HepG2 (cell line): Measurements from ENCODE around the gene CCDC142. TPM values are rescaled to one million over a fixed set of nuclear protein-coding genes. Genes with fewer than 3 reads are reported as not detected.

ENCODE experiments used
- ARID2 ChIP-seq: sonication (generic); formaldehyde crosslinking; IDR thresholded peaks from 2 replicates; pipeline ENCODE4 v1.8.1; 2022; ENCODE audit warnings: mild to moderate bottlenecking, missing genetic modification reagents, borderline replicate concordance
- CEBPG ChIP-seq: IDR thresholded peaks from 2 replicates; pipeline ENCODE4 v1.6.1; 2016
- ERF ChIP-seq: IDR thresholded peaks from 2 replicates; pipeline ENCODE4 v1.6.1; 2018; ENCODE audit warnings: missing biosample characterization, missing genetic modification reagents
- FOSL2 ChIP-seq: sonication (generic); formaldehyde crosslinking; IDR thresholded peaks from 2 replicates; pipeline ENCODE4 v1.4.0; 2020; ENCODE audit warnings: missing genetic modification reagents
- HOXA5 ChIP-seq: sonication (generic); formaldehyde crosslinking; IDR thresholded peaks from 2 replicates; pipeline ENCODE4 v1.4.0; 2020; ENCODE audit warnings: missing genetic modification reagents
- KLF11 ChIP-seq: IDR thresholded peaks from 2 replicates; pipeline ENCODE4 v1.6.1; 2016; ENCODE audit warnings: missing compliant biosample characterization
- RFX3 ChIP-seq: IDR thresholded peaks from 2 replicates; pipeline ENCODE4 v1.6.1; 2016; ENCODE audit warnings: missing biosample characterization, missing genetic modification reagents
- RFX5 ChIP-seq: IDR thresholded peaks from 2 replicates; pipeline ENCODE4 v1.6.1; 2011; ENCODE audit warnings: low read depth, low read length, improper control_type of control experiment
- SETDB1 ChIP-seq: sonication (generic); formaldehyde crosslinking; IDR thresholded peaks from 2 replicates; pipeline ENCODE4 v1.5.1; 2020; ENCODE audit warnings: missing genetic modification reagents, mild to moderate bottlenecking, borderline replicate concordance
- SMARCE1 ChIP-seq: fragments of 450-650 bp; IDR thresholded peaks from 2 replicates; pipeline ENCODE4 v1.6.1; 2017; ENCODE audit warnings: borderline replicate concordance
- TEAD2 ChIP-seq: sonication (generic); formaldehyde crosslinking; IDR thresholded peaks from 2 replicates; pipeline ENCODE4 v1.9.0; 2021; ENCODE audit warnings: missing genetic modification reagents
- ZC3H13 ChIP-seq: sonication (generic); formaldehyde crosslinking; IDR thresholded peaks from 2 replicates; pipeline ENCODE4 v1.8.1; 2023; ENCODE audit warnings: mild to moderate bottlenecking, missing genetic modification reagents, moderate library complexity
- ZNF225 ChIP-seq: sonication (generic); formaldehyde crosslinking; IDR thresholded peaks from 2 replicates; pipeline ENCODE4 v1.4.0; 2020; ENCODE audit warnings: mild to moderate bottlenecking, missing genetic modification reagents
- ZNF230 ChIP-seq: sonication (generic); formaldehyde crosslinking; IDR thresholded peaks from 2 replicates; pipeline ENCODE4 v1.4.0; 2020; ENCODE audit warnings: mild to moderate bottlenecking, missing genetic modification reagents
- ZNF780A ChIP-seq: sonication (generic); formaldehyde crosslinking; IDR thresholded peaks from 2 replicates; pipeline ENCODE4 v1.8.0; 2022; ENCODE audit warnings: mild to moderate bottlenecking, missing genetic modification reagents, moderate library complexity
- ZSCAN31 ChIP-seq: sonication (generic); formaldehyde crosslinking; IDR thresholded peaks from 2 replicates; pipeline ENCODE4 v1.5.0; 2020; ENCODE audit warnings: low read depth, mild to moderate bottlenecking, missing genetic modification reagents
- polyA plus RNA-seq, 8 experiments: library from polyadenylated mRNA; depleted of rRNA in 3 of 8; stranded (reverse) in 7 of 8; unstranded in 1 of 8; fragments of >200 nt; fragmentation: Illumina TruSeq in 4 of 8; extraction: Trizol in 4 of 8; gene quantifications; 2 replicates each; pipeline versions ENCODE4 v1.2.1 to v1.2.3, GENCODE V29; 2011 to 2016; ENCODE audit warnings: low read depth in 4 of 8, missing spikeins in 1 of 8, mixed read lengths in 1 of 8; ENCODE audit not compliant: insufficient read depth in 1 of 8
- total RNA-seq, 5 experiments: library from RNA; depleted of rRNA; stranded (reverse); fragments of >200 nt; fragmentation: Illumina TruSeq; extraction: Trizol; gene quantifications; 2 replicates each; pipeline ENCODE4 v1.2.3, GENCODE V29; 2016; ENCODE audit warnings: low read depth in 1 of 5
- TF ChIP-seq, protein P1 (sequence below): sonication (generic); formaldehyde crosslinking; IDR thresholded peaks from 2 replicates; pipeline ENCODE4 v1.5.1; 2020; ENCODE audit warnings: mild to moderate bottlenecking, missing genetic modification reagents, borderline replicate concordance
- TF ChIP-seq, protein P2 (sequence below): sonication (generic); formaldehyde crosslinking; IDR thresholded peaks from 2 replicates; pipeline ENCODE4 v1.4.0; 2020; ENCODE audit warnings: mild to moderate bottlenecking, missing genetic modification reagents, borderline replicate concordance

Gene CCDC142
- total and polyA plus RNA-seq, 2 of the 13 experiments (the other 11 are each of a cell fraction or from before 2014, with no cell fraction given), result 14.7 to 30.4 TPM

DNA sequence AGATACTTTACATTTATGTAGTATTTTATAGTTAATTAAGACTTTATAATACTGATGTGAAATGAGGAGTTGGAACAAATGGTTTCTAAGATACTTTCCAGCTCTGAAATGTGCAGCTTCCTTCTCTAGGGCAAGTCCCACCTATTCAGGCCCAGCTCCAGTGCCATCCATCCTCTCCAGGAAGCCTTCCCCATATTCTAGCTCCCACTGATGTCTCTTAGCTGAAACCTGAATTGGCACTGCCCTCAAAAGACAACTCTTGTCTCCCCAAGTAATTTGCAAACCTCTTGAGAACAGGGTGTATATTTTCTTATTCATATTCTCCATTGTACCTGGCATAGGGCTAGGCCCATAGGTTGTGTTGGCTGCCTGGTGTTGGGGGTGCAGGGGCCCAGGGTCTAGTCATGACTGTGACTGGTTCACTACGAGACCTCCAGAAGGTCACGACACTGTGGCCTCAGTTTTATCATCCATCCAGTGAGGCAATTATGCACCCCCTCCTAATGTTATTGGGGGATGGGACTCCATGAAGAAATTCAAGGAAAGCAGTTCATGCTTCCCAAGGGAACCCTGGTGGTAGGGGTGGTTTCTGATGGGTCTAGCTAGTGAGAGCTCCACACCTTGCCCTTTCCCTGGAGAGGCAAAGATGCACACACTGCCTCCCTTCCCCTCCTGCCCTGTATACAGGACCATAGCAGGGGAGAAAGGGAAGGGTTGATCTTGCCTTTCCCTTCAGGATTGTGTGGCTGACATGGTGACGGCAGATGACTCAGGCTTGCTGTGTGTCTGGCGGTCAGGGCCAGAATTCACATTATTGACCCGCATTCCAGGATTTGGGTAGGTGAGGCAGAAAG lies 58.4 kb downstream of the CCDC142 start (continued):
- TF ChIP-seq, protein P1, sequence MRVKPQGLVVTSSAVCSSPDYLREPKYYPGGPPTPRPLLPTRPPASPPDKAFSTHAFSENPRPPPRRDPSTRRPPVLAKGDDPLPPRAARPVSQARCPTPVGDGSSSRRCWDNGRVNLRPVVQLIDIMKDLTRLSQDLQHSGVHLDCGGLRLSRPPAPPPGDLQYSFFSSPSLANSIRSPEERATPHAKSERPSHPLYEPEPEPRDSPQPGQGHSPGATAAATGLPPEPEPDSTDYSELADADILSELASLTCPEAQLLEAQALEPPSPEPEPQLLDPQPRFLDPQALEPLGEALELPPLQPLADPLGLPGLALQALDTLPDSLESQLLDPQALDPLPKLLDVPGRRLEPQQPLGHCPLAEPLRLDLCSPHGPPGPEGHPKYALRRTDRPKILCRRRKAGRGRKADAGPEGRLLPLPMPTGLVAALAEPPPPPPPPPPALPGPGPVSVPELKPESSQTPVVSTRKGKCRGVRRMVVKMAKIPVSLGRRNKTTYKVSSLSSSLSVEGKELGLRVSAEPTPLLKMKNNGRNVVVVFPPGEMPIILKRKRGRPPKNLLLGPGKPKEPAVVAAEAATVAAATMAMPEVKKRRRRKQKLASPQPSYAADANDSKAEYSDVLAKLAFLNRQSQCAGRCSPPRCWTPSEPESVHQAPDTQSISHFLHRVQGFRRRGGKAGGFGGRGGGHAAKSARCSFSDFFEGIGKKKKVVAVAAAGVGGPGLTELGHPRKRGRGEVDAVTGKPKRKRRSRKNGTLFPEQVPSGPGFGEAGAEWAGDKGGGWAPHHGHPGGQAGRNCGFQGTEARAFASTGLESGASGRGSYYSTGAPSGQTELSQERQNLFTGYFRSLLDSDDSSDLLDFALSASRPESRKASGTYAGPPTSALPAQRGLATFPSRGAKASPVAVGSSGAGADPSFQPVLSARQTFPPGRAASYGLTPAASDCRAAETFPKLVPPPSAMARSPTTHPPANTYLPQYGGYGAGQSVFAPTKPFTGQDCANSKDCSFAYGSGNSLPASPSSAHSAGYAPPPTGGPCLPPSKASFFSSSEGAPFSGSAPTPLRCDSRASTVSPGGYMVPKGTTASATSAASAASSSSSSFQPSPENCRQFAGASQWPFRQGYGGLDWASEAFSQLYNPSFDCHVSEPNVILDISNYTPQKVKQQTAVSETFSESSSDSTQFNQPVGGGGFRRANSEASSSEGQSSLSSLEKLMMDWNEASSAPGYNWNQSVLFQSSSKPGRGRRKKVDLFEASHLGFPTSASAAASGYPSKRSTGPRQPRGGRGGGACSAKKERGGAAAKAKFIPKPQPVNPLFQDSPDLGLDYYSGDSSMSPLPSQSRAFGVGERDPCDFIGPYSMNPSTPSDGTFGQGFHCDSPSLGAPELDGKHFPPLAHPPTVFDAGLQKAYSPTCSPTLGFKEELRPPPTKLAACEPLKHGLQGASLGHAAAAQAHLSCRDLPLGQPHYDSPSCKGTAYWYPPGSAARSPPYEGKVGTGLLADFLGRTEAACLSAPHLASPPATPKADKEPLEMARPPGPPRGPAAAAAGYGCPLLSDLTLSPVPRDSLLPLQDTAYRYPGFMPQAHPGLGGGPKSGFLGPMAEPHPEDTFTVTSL (CRISPR knock-in tag), result no peak
- TF ChIP-seq RFX5, result no peak
- TF ChIP-seq HOXA5 (CRISPR knock-in tag), result 0 out of 2 replicates have a peak, but pooled peaks have one; percentile 59
- TF ChIP-seq RFX3 (CRISPR knock-in tag), result no peak
- no peak for TF ChIP-seq KLF11 (CRISPR knock-in tag)
- TF ChIP-seq FOSL2, result peak; percentile 55; the same call in 1 of the 2 replicates
- TF ChIP-seq, protein P2, sequence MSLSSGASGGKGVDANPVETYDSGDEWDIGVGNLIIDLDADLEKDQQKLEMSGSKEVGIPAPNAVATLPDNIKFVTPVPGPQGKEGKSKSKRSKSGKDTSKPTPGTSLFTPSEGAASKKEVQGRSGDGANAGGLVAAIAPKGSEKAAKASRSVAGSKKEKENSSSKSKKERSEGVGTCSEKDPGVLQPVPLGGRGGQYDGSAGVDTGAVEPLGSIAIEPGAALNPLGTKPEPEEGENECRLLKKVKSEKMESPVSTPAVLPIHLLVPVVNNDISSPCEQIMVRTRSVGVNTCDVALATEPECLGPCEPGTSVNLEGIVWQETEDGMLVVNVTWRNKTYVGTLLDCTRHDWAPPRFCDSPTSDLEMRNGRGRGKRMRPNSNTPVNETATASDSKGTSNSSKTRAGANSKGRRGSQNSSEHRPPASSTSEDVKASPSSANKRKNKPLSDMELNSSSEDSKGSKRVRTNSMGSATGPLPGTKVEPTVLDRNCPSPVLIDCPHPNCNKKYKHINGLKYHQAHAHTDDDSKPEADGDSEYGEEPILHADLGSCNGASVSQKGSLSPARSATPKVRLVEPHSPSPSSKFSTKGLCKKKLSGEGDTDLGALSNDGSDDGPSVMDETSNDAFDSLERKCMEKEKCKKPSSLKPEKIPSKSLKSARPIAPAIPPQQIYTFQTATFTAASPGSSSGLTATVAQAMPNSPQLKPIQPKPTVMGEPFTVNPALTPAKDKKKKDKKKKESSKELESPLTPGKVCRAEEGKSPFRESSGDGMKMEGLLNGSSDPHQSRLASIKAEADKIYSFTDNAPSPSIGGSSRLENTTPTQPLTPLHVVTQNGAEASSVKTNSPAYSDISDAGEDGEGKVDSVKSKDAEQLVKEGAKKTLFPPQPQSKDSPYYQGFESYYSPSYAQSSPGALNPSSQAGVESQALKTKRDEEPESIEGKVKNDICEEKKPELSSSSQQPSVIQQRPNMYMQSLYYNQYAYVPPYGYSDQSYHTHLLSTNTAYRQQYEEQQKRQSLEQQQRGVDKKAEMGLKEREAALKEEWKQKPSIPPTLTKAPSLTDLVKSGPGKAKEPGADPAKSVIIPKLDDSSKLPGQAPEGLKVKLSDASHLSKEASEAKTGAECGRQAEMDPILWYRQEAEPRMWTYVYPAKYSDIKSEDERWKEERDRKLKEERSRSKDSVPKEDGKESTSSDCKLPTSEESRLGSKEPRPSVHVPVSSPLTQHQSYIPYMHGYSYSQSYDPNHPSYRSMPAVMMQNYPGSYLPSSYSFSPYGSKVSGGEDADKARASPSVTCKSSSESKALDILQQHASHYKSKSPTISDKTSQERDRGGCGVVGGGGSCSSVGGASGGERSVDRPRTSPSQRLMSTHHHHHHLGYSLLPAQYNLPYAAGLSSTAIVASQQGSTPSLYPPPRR (CRISPR knock-in tag), result no peak; the same call in 1 of the 2 replicates
- TF ChIP-seq ERF (CRISPR knock-in tag), result no peak
- TF ChIP-seq SMARCE1, result no peak
- 0 out of 2 replicates have a peak, but pooled peaks have one; percentile 45 for TF ChIP-seq ARID2
- TF ChIP-seq ZC3H13 (CRISPR knock-in tag), result peak; percentile 88; the same call in 1 of the 2 replicates
- 0 out of 2 replicates have a peak, but pooled peaks have one; percentile 52 for TF ChIP-seq SETDB1 (CRISPR knock-in tag)
- no peak for TF ChIP-seq ZNF780A (CRISPR knock-in tag)
- 0 out of 2 replicates have a peak, but pooled peaks have one; percentile 1 for TF ChIP-seq CEBPG (CRISPR knock-in tag)
- no peak for TF ChIP-seq ZSCAN31
- no peak for TF ChIP-seq TEAD2 (CRISPR knock-in tag)
- no peak; the same call in 1 of the 2 replicates for TF ChIP-seq ZNF230 (CRISPR knock-in tag)
- no peak for TF ChIP-seq ZNF225
